Epithelial cell of proximal tubule (primary cell): ENCODE measurements around the gene LMF2. TPM values are rescaled to one million over a fixed set of nuclear protein-coding genes. Genes with fewer than 3 reads are reported as not detected.
A peak's percentile ranks its signal among the peaks of the same experiment; 100 is the strongest.
"Not testable (repeated sequence)": the region's sequence is repeated elsewhere in the genome, so short reads cannot be mapped to it uniquely, and the experiment has no call there.

Experiments used
- DNase-seq: peaks from one replicate; pipeline ENCODE4 v3.0.0-alpha.2; 2011; ENCODE audit warnings: low read depth
- H3K4me3 ChIP-seq: 2 replicates; pipeline ENCODE4 v1.5.1; 2011; ENCODE audit warnings: low read depth, mild to moderate bottlenecking, low read length
- CTCF ChIP-seq: conservative IDR thresholded peaks from 2 replicates; pipeline ENCODE4 v1.5.1; 2012; ENCODE audit warnings: low read depth, mild to moderate bottlenecking, low read length
- total RNA-seq: library from RNA; depleted of rRNA; stranded (reverse); fragments of >200 nt; gene quantifications from 2 replicates; pipeline ENCODE4 v1.2.3, GENCODE V29; 2015

Gene LMF2
- total RNA-seq, 1 donor from 2014 or later: 69.2 TPM

DNA sequence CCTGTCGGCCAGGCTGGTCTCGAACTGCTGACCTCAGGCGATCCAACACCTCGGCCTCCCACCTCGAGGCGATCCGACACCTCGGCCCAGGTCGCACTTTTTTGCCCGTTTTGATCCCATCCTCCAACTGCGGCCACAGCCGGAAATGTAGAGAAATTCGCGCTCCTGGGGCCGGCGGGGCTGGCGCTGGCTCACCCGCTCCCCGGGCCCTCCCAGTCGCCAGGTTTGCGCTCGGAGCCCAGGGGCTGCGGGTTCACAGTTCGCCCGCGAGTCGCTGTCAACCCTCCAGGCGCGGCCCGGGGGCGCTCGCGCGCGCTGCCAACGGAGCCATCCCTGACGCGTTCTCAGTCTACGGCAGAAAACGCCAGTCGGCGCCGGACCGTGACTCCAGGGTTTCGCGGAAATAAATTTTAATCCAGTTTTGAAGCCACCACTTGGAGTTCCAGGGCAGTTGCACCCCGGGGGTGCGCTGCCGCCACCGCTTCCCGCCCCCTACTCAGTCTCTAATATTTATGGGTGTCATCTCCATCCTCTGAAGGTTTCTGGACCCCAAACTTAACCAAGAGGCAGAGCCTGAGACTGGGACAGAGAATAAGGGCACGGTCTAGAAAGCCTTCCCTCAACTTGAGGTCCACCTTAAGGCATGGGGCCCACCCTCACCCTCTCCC, 36.7 kb upstream of the LMF2 start:
- peak overlapping the region; percentile 38 for H3K4me3 ChIP-seq
- no peak for DNase-seq
- peak; percentile 56 for TF ChIP-seq CTCF

- peak; percentile 4 for TF ChIP-seq CTCF
- no peak for DNase-seq
- H3K4me3 ChIP-seq: no peak overlapping the region
Observed at GRCh38 chr22:50542416-50542927, 35.0 kb upstream of the LMF2 start.

DNA sequence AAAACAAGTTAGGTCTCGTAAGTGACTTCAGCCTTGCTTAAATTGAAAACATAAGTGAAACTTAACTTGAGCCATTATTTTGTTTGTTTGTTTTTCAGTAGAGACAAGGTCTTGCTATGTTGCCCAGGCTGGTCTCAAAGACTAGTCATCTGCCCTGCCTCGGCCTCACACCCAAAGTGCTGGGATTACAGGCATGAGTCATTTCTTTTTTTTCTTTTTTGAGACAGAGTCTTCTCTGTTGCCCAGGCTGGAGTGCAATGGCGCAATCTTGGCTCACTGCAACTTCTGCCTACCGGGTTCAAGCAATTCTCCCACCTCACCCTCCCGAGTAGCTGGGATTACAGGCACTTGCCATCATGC, 34.1 kb upstream of the LMF2 start:
- not testable (repeated sequence) for H3K4me3 ChIP-seq, DNase-seq

GRCh38 chr22:50540381-50540780, 32.9 kb upstream of the LMF2 start:
- no peak overlapping the region for H3K4me3 ChIP-seq
- TF ChIP-seq CTCF: no peak
- no peak for DNase-seq

DNA sequence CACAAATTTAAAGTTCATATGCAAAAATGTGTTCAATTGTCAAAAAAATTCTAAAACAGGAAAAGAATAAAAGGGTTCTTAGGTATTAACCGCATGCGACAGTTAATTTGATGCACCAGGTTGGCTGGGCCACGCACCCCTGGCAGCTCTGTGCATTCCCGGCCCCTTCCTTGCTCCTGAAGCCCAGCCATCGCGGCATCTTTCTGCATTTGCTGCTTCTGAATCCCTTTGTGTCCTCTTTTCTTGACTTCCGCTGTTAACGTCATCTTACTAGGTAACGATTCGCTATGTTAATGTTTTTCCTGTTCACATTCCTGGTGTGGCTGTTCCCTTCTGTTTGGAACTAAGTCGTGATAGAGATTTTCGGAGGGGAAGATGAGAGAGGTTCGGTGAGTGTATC, 30.3 kb upstream of the LMF2 start:
- no peak for DNase-seq
- no peak overlapping the region for H3K4me3 ChIP-seq
- TF ChIP-seq CTCF: no peak

- DNase-seq: no peak
- H3K4me3 ChIP-seq: no peak overlapping the region
- no peak for TF ChIP-seq CTCF
Observed at GRCh38 chr22:50536226-50536625, 28.7 kb upstream of the LMF2 start.

DNA sequence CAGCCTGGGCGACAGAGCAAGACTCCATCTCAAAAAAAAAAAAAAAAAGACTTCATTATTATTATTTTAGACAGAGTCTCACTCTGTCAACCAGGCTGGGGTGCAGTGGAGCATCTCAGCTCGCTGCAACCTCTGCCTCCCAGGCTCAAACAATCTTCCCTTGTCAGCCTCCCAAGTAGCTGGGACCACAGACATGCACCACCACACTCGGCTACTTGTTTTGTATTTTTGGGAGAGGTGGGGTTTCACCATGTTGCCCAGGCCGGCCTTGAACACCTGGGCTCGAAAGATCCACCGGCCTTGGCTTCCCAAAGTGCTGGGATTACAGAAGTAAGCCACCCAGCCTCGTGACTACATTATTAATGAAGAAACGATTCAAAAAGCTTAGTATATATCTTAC, 27.6 kb upstream of the LMF2 start:
- no peak overlapping the region for H3K4me3 ChIP-seq
- no peak for DNase-seq
- no peak for TF ChIP-seq CTCF

GRCh38 chr22:50533856-50534711, 26.6 kb upstream of the LMF2 start:
- not testable (repeated sequence) for DNase-seq, H3K4me3 ChIP-seq
